Measurements from ENCODE around the gene GPATCH3.
"Not testable (repeated sequence)": the region's sequence is repeated elsewhere in the genome, so short reads cannot be mapped to it uniquely, and the experiment has no call there.

Gene GPATCH3

GRCh38 chr1:26863685-26864077 lies 36.6 kb downstream of the GPATCH3 start:
- no peak for DNase-seq

GRCh38 chr1:26862781-26863684 lies 37.2 kb downstream of the GPATCH3 start, which contains the start of gene SFN:
Gene SFN (plus strand): TSS chr1:26863149. CDS start chr1:26863213, 64 bp downstream.
- DNase-seq: peak; percentile 68

- no peak for DNase-seq
Observed at GRCh38 chr1:26861889-26862378, 38.3 kb downstream of the GPATCH3 start.

DNA sequence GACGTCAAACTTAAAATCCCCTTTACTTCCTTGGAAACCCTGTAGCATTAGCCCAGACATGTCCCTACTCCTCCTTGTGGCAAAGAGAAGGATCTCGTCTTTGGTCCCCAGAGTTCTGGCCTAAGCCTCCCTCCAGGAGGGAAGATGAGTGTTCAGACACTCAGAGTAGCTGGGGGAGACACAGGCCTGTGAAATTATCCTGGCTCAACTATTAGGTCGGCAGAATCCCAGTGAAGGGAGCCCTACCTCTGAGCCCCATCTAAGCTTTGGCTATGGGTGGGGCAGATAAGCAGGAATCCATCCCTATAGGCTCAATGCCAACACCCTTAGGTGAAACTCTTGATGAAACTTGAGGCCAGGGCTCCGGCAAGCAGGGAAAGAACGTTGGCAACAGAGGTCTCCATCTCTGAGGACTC lies 39.0 kb downstream of the GPATCH3 start:
- no peak for DNase-seq

GRCh38 chr1:26858891-26859640 lies 41.2 kb downstream of the GPATCH3 start:
- DNase-seq: no peak

- DNase-seq: no peak
Observed at GRCh38 chr1:26858160-26858559, 42.1 kb downstream of the GPATCH3 start.

DNA sequence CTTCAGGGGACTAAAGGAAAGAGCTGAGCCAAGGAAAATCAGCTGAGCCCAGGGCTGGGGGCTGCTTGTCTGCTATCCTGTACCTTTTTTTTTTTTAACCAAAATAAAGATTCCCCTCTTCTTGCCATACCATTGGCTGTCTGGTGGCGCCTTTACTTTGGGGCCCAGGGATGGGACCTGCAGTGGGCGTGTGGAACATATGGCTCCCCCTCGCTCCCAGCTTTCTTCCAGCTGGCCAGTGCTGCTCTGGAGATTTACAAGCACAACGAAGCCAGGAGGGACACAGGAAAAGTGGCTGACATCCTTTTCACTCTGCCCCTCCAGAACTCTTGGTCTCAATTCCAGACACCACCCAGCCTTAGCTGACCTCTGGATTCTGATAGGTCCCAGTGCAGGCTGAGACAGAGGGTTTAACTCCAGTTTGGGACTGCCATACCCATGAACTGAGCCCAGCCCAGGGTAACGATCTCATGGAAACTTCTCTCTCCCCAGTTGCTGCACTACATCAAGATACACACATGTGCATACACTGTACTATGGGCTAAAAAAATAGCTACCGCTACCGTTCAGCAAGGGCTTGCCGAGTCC lies 42.7 kb downstream of the GPATCH3 start:
- DNase-seq: no peak

DNA sequence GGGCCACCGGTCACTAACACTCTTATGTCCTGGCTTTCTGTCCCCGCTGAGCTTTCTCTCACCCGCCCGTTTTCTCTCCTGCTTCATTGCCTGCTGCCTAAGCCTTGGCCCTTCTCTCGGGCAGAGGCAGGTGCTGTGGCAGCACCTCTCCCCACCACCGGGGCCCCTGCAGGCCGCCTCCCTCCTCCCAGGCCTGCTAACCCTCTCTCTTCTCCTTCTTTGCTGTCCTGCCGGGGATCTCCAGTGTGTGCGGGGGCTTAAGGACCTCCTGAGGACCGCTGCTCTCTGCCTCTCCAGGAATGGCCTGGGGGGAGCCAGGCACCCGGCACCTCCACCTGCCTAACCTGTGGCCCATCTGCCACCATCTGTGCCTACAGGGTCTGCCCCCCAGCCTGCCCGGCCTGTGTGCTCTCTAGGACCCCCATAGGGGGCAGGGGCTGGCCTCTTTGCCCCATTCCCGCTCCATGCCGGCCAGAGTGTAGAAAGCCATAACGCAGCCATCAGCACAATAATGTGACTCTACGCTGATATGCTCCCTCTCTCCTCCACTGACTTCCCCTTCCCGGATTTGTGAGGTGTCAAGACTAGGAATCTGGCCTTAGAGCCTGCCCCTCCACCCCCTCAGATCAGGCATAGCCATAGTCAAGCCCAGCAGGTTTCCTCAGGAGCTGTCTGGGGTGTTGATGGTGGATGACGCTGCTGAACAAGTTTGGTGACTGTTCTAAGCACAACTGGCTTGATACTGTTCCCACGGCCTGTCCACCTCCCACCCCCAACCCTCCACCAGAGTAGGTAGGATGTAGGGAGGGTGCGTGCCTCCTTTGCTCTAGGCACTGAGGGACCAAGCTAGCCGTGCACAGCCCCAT lies 43.4 kb downstream of the GPATCH3 start:
- DNase-seq: no peak

DNA sequence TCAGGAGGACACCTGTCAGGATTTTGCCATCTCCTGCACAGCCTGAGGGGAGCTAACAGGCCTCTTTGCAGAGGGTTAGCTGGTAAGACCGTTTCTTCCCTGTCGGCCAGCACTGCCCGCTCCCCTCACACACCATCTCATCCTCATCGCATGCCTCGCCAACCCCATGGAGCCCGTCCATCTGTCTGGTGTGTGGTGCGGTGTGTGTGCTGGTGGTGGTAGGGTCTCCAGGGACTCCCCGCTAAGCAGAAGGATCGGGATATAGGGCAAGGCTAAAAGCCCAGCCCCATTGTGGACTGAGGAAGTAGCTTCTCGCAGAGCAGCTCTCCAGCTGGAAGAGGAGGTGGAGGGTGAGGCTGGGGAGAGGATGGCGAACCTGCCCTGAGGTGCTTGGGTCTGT lies 44.1 kb downstream of the GPATCH3 start:
- DNase-seq: no peak

- no peak for DNase-seq
Observed at GRCh38 chr1:26855636-26856035, 44.6 kb downstream of the GPATCH3 start.

DNA sequence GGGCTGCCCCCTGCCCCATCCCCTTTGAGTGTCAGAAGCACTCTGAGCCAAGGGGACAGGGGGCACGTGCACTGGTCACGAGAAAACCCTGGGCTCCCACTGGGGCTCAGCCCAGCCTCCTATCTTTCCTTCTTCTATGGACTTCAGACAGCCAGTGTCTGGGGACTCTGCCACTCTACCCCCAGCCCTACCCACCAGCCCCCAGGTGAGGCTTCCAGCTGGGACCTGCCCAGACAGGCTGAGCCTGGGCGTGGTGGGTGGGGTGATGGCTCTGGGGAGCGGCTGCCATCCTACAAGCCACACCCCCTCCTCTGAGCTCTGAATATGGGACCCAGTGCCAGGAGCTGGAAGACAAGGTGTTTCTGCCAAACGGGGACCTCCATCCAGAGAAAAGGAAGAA lies 45.4 kb downstream of the GPATCH3 start:
- DNase-seq: no peak

DNA sequence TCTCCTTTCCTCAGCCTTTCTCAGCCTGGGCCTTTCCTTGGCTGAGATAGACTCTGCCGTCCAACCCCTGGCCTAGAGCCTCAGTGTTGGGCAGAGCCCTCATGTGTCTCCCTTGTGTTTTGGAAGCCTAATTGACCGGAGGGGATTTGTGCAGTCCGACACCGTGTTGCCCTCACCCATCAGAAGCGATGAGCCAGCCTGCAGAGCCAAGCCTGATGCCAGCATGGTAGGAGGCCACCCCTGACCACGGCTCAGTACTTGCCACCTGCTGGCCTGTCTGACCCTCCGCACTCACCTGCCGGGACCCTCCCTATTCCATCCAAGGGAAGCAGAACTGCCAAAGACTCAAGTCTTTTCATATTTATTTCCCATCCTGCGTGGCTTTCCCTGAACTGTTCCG lies 46.7 kb downstream of the GPATCH3 start:
- DNase-seq: no peak

- peak; percentile 76 for DNase-seq
Observed at GRCh38 chr1:26853156-26853555, 47.1 kb downstream of the GPATCH3 start.

- DNase-seq: no peak
Observed at GRCh38 chr1:26852701-26853100, 47.6 kb downstream of the GPATCH3 start.

DNA sequence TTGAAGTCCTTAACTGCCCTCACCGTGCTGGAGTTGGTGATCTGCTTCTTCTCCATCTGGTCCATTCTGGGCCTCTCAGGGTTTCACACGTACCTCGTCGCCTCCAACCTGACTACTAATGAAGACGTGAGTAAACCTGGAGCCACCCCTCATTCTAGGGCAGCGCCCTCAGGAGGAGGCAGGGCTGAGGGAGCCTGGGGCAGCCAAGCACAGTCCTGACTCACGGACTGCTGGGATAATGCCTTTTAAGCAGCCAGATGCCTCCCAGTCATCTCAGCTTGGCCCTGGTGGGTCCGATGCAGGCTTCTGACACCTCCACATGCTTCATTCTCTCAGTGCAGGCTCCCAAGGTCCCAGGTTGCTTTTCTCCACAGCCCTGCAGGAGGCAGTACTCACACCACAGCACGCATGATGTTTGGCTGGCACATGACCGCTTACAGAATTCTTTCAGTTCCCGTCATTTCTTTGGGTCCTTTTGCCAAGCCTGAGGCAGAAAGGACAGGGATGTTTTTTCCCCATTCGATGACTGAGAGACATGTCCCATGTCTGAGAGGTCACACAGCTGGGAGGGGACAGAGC lies 49.1 kb downstream of the GPATCH3 start:
- no peak for DNase-seq

- DNase-seq: no peak
Observed at GRCh38 chr1:26848941-26849774, 51.1 kb downstream of the GPATCH3 start.

DNA sequence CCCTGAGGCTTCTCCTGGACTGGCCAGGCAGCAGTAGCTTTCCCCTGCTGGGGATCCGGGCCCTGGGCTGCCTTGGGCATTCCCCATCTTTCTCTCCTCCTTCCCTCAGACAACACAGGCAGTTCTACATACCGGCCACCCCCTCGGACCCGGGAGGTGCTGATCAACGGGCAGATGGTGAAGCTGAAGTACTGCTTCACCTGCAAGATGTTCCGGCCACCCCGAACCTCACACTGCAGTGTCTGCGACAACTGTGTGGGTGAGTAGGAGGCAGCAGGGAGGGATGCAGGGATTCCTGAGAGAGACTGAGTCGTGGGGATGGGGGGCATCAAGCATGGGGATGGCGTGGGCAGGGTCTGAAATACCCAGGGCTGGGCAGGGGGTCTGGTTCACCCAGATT lies 51.8 kb downstream of the GPATCH3 start:
- no peak for DNase-seq

DNA sequence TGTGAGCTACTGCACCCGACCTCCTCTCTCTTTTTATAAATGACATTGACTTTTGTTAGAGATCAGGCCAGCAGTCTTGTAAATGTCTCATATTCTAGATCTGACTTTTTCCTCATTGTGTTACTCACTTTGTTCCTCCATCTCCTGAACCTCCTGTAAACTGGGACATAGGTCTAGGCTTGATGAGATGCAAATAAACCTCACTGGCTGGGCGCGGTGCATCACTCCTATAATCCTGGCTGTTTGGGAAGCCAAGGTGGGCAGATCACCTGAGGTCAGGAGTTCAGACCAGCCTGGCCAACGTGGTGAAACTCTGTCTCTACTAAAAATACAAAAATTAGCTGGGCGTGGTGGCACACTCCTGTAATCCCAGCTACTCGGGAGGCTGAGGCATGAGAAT lies 52.4 kb downstream of the GPATCH3 start:
- not testable (repeated sequence) for DNase-seq

DNA sequence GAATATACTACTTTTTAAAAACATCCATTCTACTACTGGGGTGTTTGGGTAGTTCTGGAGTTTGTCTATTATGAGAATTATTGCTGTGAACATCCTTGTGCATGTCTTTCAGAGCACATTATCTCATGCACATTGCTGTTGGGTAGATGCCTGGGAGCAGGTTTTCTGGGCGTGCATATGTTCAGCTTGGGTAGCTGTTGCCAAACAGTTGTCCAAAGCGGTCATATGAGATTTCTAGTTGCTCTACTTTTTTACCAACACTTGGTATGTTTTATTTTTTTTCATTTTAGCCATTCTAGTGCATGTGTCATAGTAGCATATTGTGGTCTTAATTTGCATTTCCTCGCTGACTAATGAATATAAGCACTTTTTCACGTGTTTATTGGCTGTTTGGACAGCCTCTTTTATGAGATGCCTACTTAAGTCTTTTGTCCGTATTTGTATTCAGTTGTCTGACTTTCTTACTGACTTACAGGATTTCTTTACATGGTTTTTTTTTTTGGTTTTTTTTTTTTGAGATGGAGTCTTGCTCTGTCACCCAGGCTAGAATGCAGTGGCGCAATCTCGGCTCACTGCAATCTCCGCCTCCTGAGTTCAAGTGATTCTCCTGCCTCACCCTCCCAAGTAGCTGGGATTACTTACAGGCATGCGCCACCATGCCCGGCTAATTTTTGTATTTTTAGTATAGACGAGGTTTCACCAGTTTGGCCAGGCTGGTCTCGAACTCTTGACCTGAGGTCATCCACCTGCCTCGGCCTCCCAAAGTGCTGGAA lies 55.7 kb downstream of the GPATCH3 start:
- no peak for DNase-seq

Measured in CD4-positive, alpha-beta T cell treated with Interleukin-4 for 4 hours (primary cell).